SK-N-SH treated with all-trans-retinoic acid at 6 μM for 48 hours (cell line): ENCODE results near the gene TMPRSS4.

Source experiments
- ATAC-seq: fragments of 200-7000 bp; cut with Tn5 transposase; 3 replicates; pipeline ENCODE4 v1.9.1; 2020; ENCODE audit warnings: mild to moderate bottlenecking, moderate library complexity
- ARNTL ChIP-seq: fragments of 450-650 bp; formaldehyde crosslinking; IDR thresholded peaks from 2 replicates; pipeline ENCODE4 v1.5.0; 2020; ENCODE audit warnings: low read depth, mild to moderate bottlenecking, moderate library complexity, borderline replicate concordance
- BACH2 ChIP-seq: fragments of 250-450 bp; sonication (Bioruptor Pico); IDR thresholded peaks from 2 replicates; pipeline ENCODE4 v1.9.0; 2021; ENCODE audit warnings: mild to moderate bottlenecking, borderline replicate concordance
- CREB5 ChIP-seq: fragments of 250-450 bp; sonication (Bioruptor Pico); IDR thresholded peaks from 2 replicates; pipeline ENCODE4 v1.5.1; 2020; ENCODE audit warnings: low read depth, mild to moderate bottlenecking, moderate library complexity
- CSDC2 ChIP-seq: fragments of 250-450 bp; sonication (Bioruptor Pico); IDR thresholded peaks from 2 replicates; pipeline ENCODE4 v1.5.0; 2020; ENCODE audit warnings: mild to moderate bottlenecking, moderate library complexity
- CSRNP3 ChIP-seq: fragments of 250-450 bp; sonication (Bioruptor Pico); IDR thresholded peaks from 2 replicates; pipeline ENCODE4 v1.5.1; 2021; ENCODE audit warnings: mild to moderate bottlenecking, moderate library complexity
- ESRRG ChIP-seq: fragments of 250-450 bp; sonication (Bioruptor Pico); IDR thresholded peaks from 2 replicates; pipeline ENCODE4 v1.6.1; 2021; ENCODE audit warnings: mild to moderate bottlenecking
- GLIS3 ChIP-seq: fragments of 250-450 bp; sonication (Bioruptor Pico); IDR thresholded peaks from 2 replicates; pipeline ENCODE4 v1.5.0; 2020; ENCODE audit warnings: mild to moderate bottlenecking, moderate library complexity
- ISL1 ChIP-seq: fragments of 250-450 bp; sonication (Bioruptor Pico); IDR thresholded peaks from 2 replicates; pipeline ENCODE4 v2.1.2; 2022; ENCODE audit warnings: mild to moderate bottlenecking, moderate library complexity
- OSR1 ChIP-seq: fragments of 250-450 bp; sonication (Bioruptor Pico); IDR thresholded peaks from 2 replicates; pipeline ENCODE4 v1.8.0; 2022; ENCODE audit warnings: moderate library complexity, mild to moderate bottlenecking, inconsistent platforms
- PATZ1 ChIP-seq: fragments of 250-450 bp; sonication (Bioruptor Pico); IDR thresholded peaks from 2 replicates; pipeline ENCODE4 v1.8.0; 2020; ENCODE audit warnings: mild to moderate bottlenecking, moderate library complexity, borderline replicate concordance
- POU6F1 ChIP-seq: fragments of 250-450 bp; sonication (Bioruptor Pico); IDR thresholded peaks from 2 replicates; pipeline ENCODE4 v1.8.0; 2021; ENCODE audit warnings: low read depth, mild to moderate bottlenecking, moderate library complexity, borderline replicate concordance
- PPARA ChIP-seq: fragments of 250-450 bp; sonication (Bioruptor Pico); IDR thresholded peaks from 2 replicates; pipeline ENCODE4 v1.5.0; 2020; ENCODE audit warnings: mild to moderate bottlenecking, borderline replicate concordance
- SNAI2 ChIP-seq: fragments of 250-450 bp; sonication (Bioruptor Pico); IDR thresholded peaks from 2 replicates; pipeline ENCODE4 v1.5.0; 2020; ENCODE audit warnings: mild to moderate bottlenecking, moderate library complexity
- TCF4 ChIP-seq: fragments of 250-450 bp; sonication (Bioruptor Pico); IDR thresholded peaks from 2 replicates; pipeline ENCODE4 v1.8.0; 2021; ENCODE audit warnings: mild to moderate bottlenecking, moderate library complexity, borderline replicate concordance
- TOX ChIP-seq: fragments of 250-450 bp; sonication (Bioruptor Pico); IDR thresholded peaks from 2 replicates; pipeline ENCODE4 v1.8.0; 2021; ENCODE audit warnings: mild to moderate bottlenecking, moderate library complexity, borderline replicate concordance
- TSHZ2 ChIP-seq: fragments of 250-450 bp; sonication (Bioruptor Pico); IDR thresholded peaks from 2 replicates; pipeline ENCODE4 v1.5.0; 2020; ENCODE audit warnings: mild to moderate bottlenecking, moderate library complexity
- ZC3H10 ChIP-seq: fragments of 250-450 bp; sonication (Bioruptor Pico); IDR thresholded peaks from 2 replicates; pipeline ENCODE4 v1.5.1; 2021; ENCODE audit warnings: mild to moderate bottlenecking, moderate library complexity
- ZFP3 ChIP-seq: fragments of 250-450 bp; sonication (Bioruptor Pico); IDR thresholded peaks from 2 replicates; pipeline ENCODE4 v1.5.0; 2020; ENCODE audit warnings: mild to moderate bottlenecking, moderate library complexity
- ZFP30 ChIP-seq: fragments of 450-650 bp; formaldehyde crosslinking; IDR thresholded peaks from 2 replicates; pipeline ENCODE4 v1.5.0; 2022; ENCODE audit warnings: mild to moderate bottlenecking, moderate library complexity
- ZNF565 ChIP-seq: fragments of 450-650 bp; formaldehyde crosslinking; conservative IDR thresholded peaks from 2 replicates; pipeline ENCODE4 v1.5.0; 2020; ENCODE audit warnings: low read depth, mild to moderate bottlenecking, moderate library complexity
- ZNF70 ChIP-seq: fragments of 450-650 bp; formaldehyde crosslinking; IDR thresholded peaks from 2 replicates; pipeline ENCODE4 v1.5.0; 2020; ENCODE audit warnings: mild to moderate bottlenecking, moderate library complexity
- ZNF8 ChIP-seq: fragments of 450-650 bp; formaldehyde crosslinking; IDR thresholded peaks from 2 replicates; pipeline ENCODE4 v1.5.0; 2020; ENCODE audit warnings: mild to moderate bottlenecking, moderate library complexity

TMPRSS4 gene

GRCh38 chr11:118064956-118065355 lies 11.9 kb upstream of the TMPRSS4 start:
- TF ChIP-seq ZNF565 = no peak
- no peak for TF ChIP-seq ZNF8 (CRISPR knock-in tag)
- no peak for TF ChIP-seq OSR1 (CRISPR knock-in tag)
- no peak for TF ChIP-seq CSDC2
- no peak for TF ChIP-seq CREB5
- TF ChIP-seq ZC3H10 (CRISPR knock-in tag) = no peak
- no peak for ATAC-seq

GRCh38 chr11:118065384-118065783 lies 11.5 kb upstream of the TMPRSS4 start:
- ATAC-seq = no peak
- TF ChIP-seq TSHZ2 (CRISPR knock-in tag) = no peak
- TF ChIP-seq ZNF565 = no peak
- TF ChIP-seq ZFP3 (CRISPR knock-in tag) = no peak
- TF ChIP-seq GLIS3 (CRISPR knock-in tag) = no peak
- TF ChIP-seq ARNTL (CRISPR knock-in tag) = no peak
- no peak for TF ChIP-seq PATZ1 (CRISPR knock-in tag)
- TF ChIP-seq ZFP30 (CRISPR knock-in tag) = no peak
- no peak for TF ChIP-seq TCF4 (CRISPR knock-in tag)
- TF ChIP-seq ZC3H10 (CRISPR knock-in tag) = no peak
- TF ChIP-seq PPARA (CRISPR knock-in tag) = no peak
- no peak for TF ChIP-seq POU6F1 (CRISPR knock-in tag)
- no peak for TF ChIP-seq OSR1 (CRISPR knock-in tag)
- TF ChIP-seq CSDC2 = no peak
- no peak for TF ChIP-seq TOX (CRISPR knock-in tag)

GRCh38 chr11:118067006-118067405 lies 9.9 kb upstream of the TMPRSS4 start:
- ATAC-seq = no peak
- TF ChIP-seq PATZ1 (CRISPR knock-in tag) (no peak), TSHZ2 (CRISPR knock-in tag) (no peak), SNAI2 (no peak), PPARA (CRISPR knock-in tag) (no peak), CREB5 (no peak), BACH2 (CRISPR knock-in tag) (no peak), ARNTL (CRISPR knock-in tag) (no peak), ESRRG (CRISPR knock-in tag) (no peak), ZNF70 (CRISPR knock-in tag) (no peak), CSRNP3 (CRISPR knock-in tag) (no peak), ZNF8 (CRISPR knock-in tag) (no peak), ISL1 (CRISPR knock-in tag) (no peak), ZFP30 (CRISPR knock-in tag) (no peak), GLIS3 (CRISPR knock-in tag) (no peak)
